Measurements from ENCODE around the gene ALDH6A1.
A peak's percentile ranks its signal among the peaks of the same experiment; 100 is the strongest.

ALDH6A1 gene

DNA sequence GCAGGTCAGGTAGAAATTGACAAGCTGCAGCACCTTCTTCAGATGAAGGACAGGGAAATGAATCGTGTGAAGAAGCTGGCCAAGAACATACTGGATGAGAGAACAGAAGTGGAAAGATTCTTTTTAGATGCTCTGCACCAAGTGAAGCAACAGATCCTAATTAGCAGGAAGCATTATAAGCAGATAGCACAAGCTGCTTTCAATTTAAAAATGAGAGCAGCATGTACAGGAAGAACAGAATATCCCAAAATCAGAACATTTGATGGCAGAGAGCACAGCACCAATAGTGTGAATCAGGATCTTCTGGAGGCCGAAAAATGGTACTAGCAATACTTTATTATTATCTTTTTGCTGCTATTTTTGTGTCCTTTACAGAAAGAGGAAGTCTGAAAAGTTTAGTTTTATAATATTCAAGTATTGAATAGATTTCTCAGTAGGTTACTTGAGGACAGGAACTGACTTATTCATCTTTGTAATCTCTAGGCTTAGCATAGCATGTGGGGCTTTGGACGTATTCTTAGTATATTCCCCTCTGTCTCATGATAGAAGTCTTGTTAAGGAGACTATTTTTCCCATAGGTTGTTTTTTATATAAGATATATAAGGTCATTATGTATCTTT is 34.3 kb downstream of the ALDH6A1 start:
- no peak for DNase-seq (ENCODE audit: low read depth in 2 of 3, low spot score in 2 of 3)

GRCh38 chr14:74048281-74048680 is 36.0 kb downstream of the ALDH6A1 start:
- DNase-seq (ENCODE audit: low read depth in 2 of 3, low spot score in 2 of 3): no peak

- no peak for DNase-seq (ENCODE audit: low read depth in 2 of 3, low spot score in 2 of 3)
These were observed 38.7 kb downstream of the ALDH6A1 start for GRCh38 chr14:74045522-74045921.

GRCh38 chr14:74042296-74042695 is 42.0 kb downstream of the ALDH6A1 start:
- DNase-seq (ENCODE audit: low read depth in 2 of 3, low spot score in 2 of 3): no peak

GRCh38 chr14:74038020-74038859 is 46.0 kb downstream of the ALDH6A1 start:
- DNase-seq (ENCODE audit: low read depth in 2 of 3, low spot score in 2 of 3): no peak

GRCh38 chr14:74035556-74035955 is 48.7 kb downstream of the ALDH6A1 start:
- DNase-seq (ENCODE audit: low read depth in 2 of 3, low spot score in 2 of 3): no peak

- no peak for DNase-seq (ENCODE audit: low read depth in 2 of 3, low spot score in 2 of 3)
These were observed 49.7 kb downstream of the ALDH6A1 start for GRCh38 chr14:74034572-74034971.

DNA sequence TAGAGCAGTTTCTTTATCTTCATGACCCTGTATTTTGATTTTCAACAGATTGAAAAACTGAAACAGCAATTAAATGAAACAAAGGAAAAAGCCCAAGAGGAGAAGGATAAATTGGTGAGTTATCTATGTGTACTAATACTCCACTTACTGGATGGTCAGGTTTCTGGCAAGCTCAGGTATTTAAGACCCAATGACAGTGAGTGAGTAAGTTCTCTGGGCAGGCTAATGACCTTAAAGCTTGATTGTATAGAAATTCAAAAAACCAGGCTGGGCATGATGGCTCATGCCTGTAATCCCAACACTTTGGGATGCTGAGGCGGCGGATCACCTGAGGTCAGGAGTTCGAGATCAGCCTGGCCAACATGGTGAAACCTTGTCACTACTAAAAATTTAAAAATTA is 55.1 kb downstream of the ALDH6A1 start:
- DNase-seq (ENCODE audit: low read depth in 2 of 3, low spot score in 2 of 3): no peak

DNA sequence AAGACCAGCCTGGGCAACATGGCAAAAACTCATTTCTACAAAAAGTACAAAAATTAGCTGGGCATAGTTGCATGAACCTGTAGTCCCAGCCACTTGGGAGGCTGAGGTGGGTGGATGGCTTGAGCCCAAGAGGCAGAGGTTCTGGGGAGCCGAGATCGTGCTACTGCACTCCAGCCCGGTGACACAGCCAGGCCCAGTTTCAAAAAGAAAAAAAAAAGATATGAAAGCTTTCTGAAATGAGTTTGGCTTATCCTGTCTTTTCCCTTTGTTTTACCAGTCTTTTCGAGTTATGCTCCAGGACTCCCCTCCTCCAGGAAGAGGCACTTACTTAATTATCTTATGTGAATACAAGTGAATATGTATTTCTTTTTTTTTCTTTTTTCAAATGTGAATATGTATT is 61.9 kb downstream of the ALDH6A1 start:
- no peak for DNase-seq (ENCODE audit: low read depth in 2 of 3, low spot score in 2 of 3)

- no peak for DNase-seq (ENCODE audit: low read depth in 2 of 3, low spot score in 2 of 3)
These were observed 64.7 kb downstream of the ALDH6A1 start for GRCh38 chr14:74019408-74020137.

DNA sequence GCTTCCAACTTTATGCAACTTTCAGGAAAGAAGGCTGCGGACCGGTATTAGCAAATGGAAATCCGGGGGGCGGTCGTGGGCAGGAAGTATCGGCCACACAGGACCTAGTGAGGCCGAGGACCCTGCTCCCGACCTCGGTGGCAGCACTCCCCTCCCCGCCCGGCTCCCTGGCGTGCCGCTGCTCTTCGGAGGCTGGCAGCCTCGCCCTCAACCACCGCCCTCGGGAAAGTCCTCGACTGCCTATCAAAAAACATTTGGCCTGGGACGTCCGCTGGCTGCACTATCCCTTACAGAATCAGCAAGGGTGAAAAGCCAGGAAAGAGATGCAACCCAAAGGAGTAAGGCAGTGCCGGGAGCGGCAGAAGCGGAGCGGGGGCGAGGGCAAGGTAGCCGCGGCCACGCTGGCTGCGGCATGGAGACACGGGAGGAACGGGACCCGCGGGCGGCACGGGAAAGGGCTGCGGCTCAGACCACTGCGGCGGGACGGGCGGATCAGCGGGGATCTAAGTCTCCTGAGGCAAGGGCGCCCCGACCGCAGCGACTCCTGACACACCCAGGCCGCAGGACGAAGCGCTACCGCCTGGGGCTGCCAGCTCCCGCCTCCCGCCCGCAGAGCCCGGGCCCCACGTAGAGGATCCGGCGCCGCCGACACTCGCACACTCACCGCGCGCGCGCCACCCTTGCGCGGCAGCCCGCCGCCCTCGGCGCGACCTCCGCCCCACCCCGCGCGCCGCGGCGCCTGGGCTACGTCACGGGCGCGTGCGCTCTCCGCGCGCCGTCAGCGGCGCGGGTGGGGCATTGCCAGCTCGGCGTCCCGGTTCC is 65.5 kb downstream of the ALDH6A1 start, which contains the start of the genes BBOF1 and ENTPD5:
Gene BBOF1 (plus strand): TSS at position 764 of the 822 bp plus-strand sequence. CDS start 130 bp downstream, outside the sequence.
Gene ENTPD5 (minus strand): TSS at position 703 of the 822 bp plus-strand sequence. CDS start 31,186 bp downstream, outside the sequence.
- peak; percentile 55 to 70 (median 62) for DNase-seq (ENCODE audit: low read depth in 2 of 3, low spot score in 2 of 3)

GRCh38 chr14:74018174-74018585 is 66.1 kb downstream of the ALDH6A1 start:
- no peak for DNase-seq (ENCODE audit: low read depth in 2 of 3, low spot score in 2 of 3)

GRCh38 chr14:74015963-74016362 is 68.3 kb downstream of the ALDH6A1 start:
- DNase-seq (ENCODE audit: low read depth in 2 of 3, low spot score in 2 of 3): no peak

GRCh38 chr14:74015176-74015575 is 69.1 kb downstream of the ALDH6A1 start:
- no peak for DNase-seq (ENCODE audit: low read depth in 2 of 3, low spot score in 2 of 3)

DNA sequence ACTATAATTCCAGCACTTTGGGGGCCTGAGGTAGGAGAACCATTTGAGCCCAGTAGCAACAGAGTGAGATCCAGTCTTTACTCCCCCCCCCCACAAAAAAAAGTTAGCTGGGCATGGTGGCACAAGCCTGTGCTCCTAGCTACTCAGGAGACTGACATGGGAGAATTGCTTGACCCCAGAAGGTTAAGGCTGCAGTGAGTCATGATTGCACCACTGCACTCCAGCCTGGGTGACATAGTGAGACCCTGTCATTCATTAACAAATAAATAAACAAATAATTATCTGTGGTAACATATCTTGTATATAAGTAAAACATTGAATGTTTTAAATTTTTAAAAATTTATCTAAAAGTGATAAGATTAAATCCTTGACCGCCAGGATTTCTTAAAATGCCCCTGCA is 70.0 kb downstream of the ALDH6A1 start:
- DNase-seq (ENCODE audit: low read depth in 2 of 3, low spot score in 2 of 3): no peak

GRCh38 chr14:74008843-74009499 is 75.3 kb downstream of the ALDH6A1 start:
- no peak for DNase-seq (ENCODE audit: low read depth in 2 of 3, low spot score in 2 of 3)
